Colonic mucosa (tissue), 4 donors: ENCODE results near the gene PTPRM. TPM values are rescaled to one million over a fixed set of nuclear protein-coding genes. Genes with fewer than 3 reads are reported as not detected.

Source experiments
- DNase-seq: peaks from one replicate; pipeline ENCODE4 v3.0.0-alpha.2; 2020
- H3K27ac ChIP-seq: fragments of 200-600 bp; one replicate; pipeline ENCODE4 v1.8.0; 2021
- H3K27me3 ChIP-seq: fragments of 200-600 bp; one replicate; pipeline ENCODE4 v1.8.0; 2021
- H3K36me3 ChIP-seq: fragments of 200-600 bp; one replicate; pipeline ENCODE4 v1.8.0; 2021
- H3K4me1 ChIP-seq: fragments of 200-600 bp; one replicate; pipeline ENCODE4 v1.8.0; 2021; ENCODE audit warnings: mild to moderate bottlenecking
- H3K4me3 ChIP-seq: fragments of 200-600 bp; one replicate; pipeline ENCODE4 v1.8.0; 2021
- H3K9ac ChIP-seq, 2 donors: one replicate each; pipeline ENCODE4 v1.7.0; 2013; ENCODE audit warnings: control low read depth in 2 of 2, low read depth in 2 of 2, low read length in 2 of 2
- H3K9me3 ChIP-seq: fragments of 200-600 bp; one replicate; pipeline ENCODE4 v1.8.0; 2021
- intact Hi-C: fragments of 100-400 bp; cut with DNase I; formaldehyde crosslinking; loops from one replicate; pipeline ENCODE4 v1.14.1; 2022
- total RNA-seq, 2 donors: library from RNA; stranded (reverse); fragmentation: NEBNext Ultra II Directional in 1 of 2; extraction: Animal tissue kit (Norgen Biotek cat#: 25700) in 1 of 2; gene quantifications; one replicate each; pipeline ENCODE4 v1.2.1, GENCODE V29; 2021
- TF ChIP-seq, protein P1 (sequence below): fragments of 200-600 bp; IDR thresholded peaks from one replicate; pipeline ENCODE4 v1.8.0; 2022; ENCODE audit warnings: antibody characterized with exemption, mild to moderate bottlenecking
- donor health status: healthy.
- donor health status: DM: no; HTN: no; CAD: no.
- donor health status: DM: no; HTN: no; CAD: no.

PTPRM gene
- total RNA-seq, 2 donors from 2014 or later = 8.1 to 13.9 TPM

DNA sequence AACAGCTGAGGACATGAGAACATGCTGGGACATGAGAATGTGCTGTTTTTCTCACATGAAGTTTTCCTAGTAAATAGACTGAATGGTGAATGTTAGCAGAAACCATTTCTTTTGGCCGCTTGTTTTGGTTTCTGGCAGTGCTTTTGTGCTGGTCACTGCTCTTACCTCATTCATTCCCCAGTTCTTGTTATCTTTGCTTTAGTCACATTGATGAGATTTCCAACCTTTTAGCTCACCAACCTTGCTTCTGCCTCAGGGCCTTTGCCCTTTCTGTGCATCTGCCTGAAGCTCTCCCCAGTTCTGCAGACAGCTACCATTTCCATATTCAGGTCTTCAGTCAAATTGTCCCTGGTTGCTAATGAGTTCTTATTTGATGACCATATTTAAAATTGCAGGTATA is 91.6 kb downstream of the PTPRM start:
- TF ChIP-seq, protein P1, sequence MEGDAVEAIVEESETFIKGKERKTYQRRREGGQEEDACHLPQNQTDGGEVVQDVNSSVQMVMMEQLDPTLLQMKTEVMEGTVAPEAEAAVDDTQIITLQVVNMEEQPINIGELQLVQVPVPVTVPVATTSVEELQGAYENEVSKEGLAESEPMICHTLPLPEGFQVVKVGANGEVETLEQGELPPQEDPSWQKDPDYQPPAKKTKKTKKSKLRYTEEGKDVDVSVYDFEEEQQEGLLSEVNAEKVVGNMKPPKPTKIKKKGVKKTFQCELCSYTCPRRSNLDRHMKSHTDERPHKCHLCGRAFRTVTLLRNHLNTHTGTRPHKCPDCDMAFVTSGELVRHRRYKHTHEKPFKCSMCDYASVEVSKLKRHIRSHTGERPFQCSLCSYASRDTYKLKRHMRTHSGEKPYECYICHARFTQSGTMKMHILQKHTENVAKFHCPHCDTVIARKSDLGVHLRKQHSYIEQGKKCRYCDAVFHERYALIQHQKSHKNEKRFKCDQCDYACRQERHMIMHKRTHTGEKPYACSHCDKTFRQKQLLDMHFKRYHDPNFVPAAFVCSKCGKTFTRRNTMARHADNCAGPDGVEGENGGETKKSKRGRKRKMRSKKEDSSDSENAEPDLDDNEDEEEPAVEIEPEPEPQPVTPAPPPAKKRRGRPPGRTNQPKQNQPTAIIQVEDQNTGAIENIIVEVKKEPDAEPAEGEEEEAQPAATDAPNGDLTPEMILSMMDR = no peak
- no peaks in the 10 kb centered on the region for H3K36me3 ChIP-seq
- no peaks in the 10 kb centered on the region for H3K27me3 ChIP-seq
- H3K9me3 ChIP-seq = no peaks in the 10 kb centered on the region
- no peak overlapping the region for H3K27ac ChIP-seq
- no peak overlapping the region for H3K9ac ChIP-seq
- no peaks in the 10 kb centered on the region for H3K4me1 ChIP-seq
- DNase-seq = no peak
- no peak overlapping the region for H3K4me3 ChIP-seq
- intact Hi-C loops = no loop called here

DNA sequence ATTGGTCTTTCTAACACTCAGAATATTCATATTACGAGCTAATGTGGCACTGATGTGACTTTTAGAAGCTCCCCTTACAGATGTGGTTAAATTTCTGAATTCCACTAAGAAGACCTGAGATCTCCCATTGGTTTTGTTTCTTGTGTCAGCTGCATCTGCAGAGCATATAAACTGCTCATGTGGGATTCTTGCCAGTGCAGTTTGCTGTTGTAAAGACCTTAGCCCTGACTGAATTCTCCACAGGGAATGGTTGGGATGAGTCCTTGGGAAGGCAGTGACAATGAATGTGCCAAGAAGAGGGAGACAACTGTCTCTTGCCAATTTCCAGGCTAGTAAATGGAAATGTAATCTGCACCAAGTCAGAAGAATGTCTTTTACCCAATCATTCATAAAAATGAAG is 94.1 kb downstream of the PTPRM start:
- DNase-seq = no peak
- Histone ChIP-seq H3K36me3 (no peaks in the 10 kb centered on the region), H3K9ac (no peak overlapping the region), H3K27ac (no peak overlapping the region), H3K4me1 (no peaks in the 10 kb centered on the region), H3K9me3 (no peaks in the 10 kb centered on the region), H3K27me3 (no peaks in the 10 kb centered on the region), H3K4me3 (no peak overlapping the region)
- TF ChIP-seq, protein P1 = no peak
- intact Hi-C loops = no loop called here

DNA sequence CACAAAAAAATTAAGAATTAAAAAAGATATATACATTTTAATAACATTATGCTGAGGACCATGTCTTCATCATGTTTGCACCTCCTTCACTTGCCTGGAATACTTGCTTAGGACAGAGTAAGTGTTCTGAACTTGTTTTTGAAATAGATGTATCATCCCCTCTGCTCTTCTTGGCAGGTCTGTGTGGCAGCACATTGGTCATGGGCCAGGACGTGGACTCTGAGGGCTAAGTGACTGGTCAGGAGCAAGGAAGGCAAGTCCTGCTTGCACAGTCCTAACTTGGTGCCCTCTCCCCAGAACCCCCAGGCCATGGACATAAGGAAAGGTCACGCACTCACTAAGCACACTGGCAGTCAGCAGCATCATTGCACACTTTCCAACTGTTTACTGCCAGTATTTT is 95.8 kb downstream of the PTPRM start:
- H3K27ac ChIP-seq = no peak overlapping the region
- no peaks in the 10 kb centered on the region for H3K9me3 ChIP-seq
- no peaks in the 10 kb centered on the region for H3K27me3 ChIP-seq
- no peaks in the 10 kb centered on the region for H3K36me3 ChIP-seq
- intact Hi-C loops = no loop called here
- no peaks in the 10 kb centered on the region for H3K4me1 ChIP-seq
- DNase-seq = no peak
- H3K9ac ChIP-seq = no peak overlapping the region
- H3K4me3 ChIP-seq = no peak overlapping the region
- TF ChIP-seq, protein P1 = no peak

DNA sequence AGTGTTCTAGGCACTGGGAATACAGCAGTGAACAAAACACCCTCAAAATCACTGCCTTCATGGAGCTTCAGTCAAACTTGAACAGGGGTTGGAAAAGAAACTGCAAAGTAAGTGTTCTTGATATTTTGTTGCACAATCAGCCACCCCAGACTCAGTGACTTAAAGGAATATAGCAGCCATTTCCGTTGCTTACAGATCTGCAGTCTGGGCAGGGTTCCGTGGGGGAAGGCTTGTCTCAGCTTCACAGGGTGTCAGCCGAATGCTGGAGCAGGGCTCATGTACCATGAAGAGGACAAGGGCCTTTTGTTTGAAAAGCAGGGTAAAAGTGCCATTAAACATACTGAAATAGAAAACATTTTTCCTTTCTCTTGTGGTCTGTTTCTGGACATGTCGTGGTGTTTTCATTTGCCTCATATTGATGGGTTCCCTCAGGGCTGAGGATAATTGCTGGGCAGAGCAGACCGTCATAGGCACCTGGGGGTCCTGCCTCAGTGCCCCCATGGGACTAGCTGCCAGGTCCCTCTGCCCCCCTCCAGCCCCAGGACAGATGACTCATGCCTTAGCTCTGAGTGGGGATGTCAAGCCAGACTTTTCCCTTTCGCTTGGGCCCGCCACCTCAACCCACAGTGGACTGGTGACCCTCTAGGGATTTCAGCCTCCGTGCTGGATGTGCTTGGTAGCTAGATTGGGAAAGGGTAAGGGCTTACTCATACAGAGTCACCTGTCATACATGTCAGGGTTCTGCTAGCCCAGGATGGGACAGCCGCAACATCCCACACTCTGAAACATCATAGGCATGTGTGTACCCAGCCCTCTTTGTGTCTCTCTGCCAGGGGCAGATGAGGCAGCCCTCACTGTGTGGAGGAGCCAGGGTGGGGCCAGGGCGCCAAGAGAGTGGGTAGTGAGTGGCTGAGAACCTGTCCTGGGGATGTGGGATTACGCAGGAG is 96.5 kb downstream of the PTPRM start:
- intact Hi-C loops = no loop called here
- no peaks in the 10 kb centered on the region for H3K4me1 ChIP-seq
- no peaks in the 10 kb centered on the region for H3K9me3 ChIP-seq
- no peak for DNase-seq
- no peak overlapping the region for H3K9ac ChIP-seq
- H3K27ac ChIP-seq = no peak overlapping the region
- H3K4me3 ChIP-seq = no peak overlapping the region
- no peaks in the 10 kb centered on the region for H3K27me3 ChIP-seq
- no peaks in the 10 kb centered on the region for H3K36me3 ChIP-seq
- TF ChIP-seq, protein P1 = no peak

DNA sequence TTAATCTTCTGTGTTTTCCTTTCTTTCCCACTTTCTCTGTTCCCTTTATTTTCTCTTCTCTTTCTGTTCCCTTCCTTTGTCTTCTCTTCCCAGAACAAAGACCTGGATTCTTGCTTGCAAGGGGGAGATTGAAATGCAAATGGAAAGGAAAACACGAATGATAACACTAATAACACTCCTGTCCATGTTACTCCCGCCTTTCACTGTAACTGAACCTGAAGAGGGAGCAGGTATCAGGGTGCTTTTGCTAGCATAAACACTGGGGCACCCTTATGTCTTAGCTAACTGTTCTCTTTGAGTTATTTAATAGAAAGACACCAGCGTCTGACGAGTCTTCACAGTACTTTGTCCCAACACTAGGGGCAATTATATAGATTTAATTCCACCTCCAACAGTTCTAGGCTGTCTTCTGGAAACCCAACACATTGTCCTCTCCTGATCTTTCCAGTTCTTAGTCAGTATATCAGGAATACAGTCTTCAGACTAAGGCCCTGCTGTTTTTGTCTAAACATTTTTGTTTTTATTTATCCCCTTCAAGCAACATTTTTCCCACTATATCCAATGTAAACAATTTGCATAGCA is 99.2 kb downstream of the PTPRM start:
- Histone ChIP-seq H3K27me3 (no peaks in the 10 kb centered on the region), H3K27ac (no peak overlapping the region), H3K4me1 (no peaks in the 10 kb centered on the region), H3K9ac (no peak overlapping the region), H3K36me3 (no peaks in the 10 kb centered on the region), H3K9me3 (no peaks in the 10 kb centered on the region), H3K4me3 (no peak overlapping the region)
- intact Hi-C loops = no loop called here
- TF ChIP-seq, protein P1 = no peak
- DNase-seq = no peak
